H1 (cell line): Measurements from ENCODE around the gene CDR2. TPM values are rescaled to one million over a fixed set of nuclear protein-coding genes. Genes with fewer than 3 reads are reported as not detected.

Source experiments
- CTCF ChIA-PET: fragments of 300-600 bp; sonication (Branson Sonifier 250); formaldehyde crosslinking; loops from one replicate; lab custom pipeline; 2021; ENCODE audit not compliant: partially characterized antibody; lab: Charles Lee
- POLR2A ChIA-PET: fragments of 300-600 bp; sonication (Branson Sonifier 250); formaldehyde crosslinking; loops from one replicate; lab custom pipeline; 2021; ENCODE audit warnings: inconsistent platforms; ENCODE audit not compliant: partially characterized antibody; lab: Charles Lee
- DNase-seq, 2 experiments: peaks; one replicate each; pipeline versions ENCODE4 v3.0.0 to v3.0.0-alpha.2; 2010 to 2022; ENCODE audit warnings: low spot score in 2 of 2, low read depth in 1 of 2, mixed read lengths in 1 of 2
- FAIRE-seq: peaks from 2 replicates; lab custom pipeline; 2011; peaks lifted over from hg19 to GRCh38; lab: Jason Lieb, UNC
- H2AFZ ChIP-seq: 2 replicates; pipeline ENCODE4 v1.8.1; 2012; ENCODE audit warnings: low read length, inconsistent platforms
- H2AK5ac ChIP-seq: 2 replicates; pipeline ENCODE4 v1.6.1; 2013; ENCODE audit warnings: low read depth, low read length
- H2BK120ac ChIP-seq: replicated peaks from 2 replicates; pipeline ENCODE3; 2013; ENCODE audit warnings: low read depth, low read length, inconsistent platforms
- H2BK12ac ChIP-seq: 2 replicates; pipeline ENCODE4 v1.6.1; 2013; ENCODE audit warnings: low read depth, low read length
- H2BK15ac ChIP-seq: 2 replicates; pipeline ENCODE4 v1.6.1; 2013; ENCODE audit warnings: low read length
- H2BK20ac ChIP-seq: 2 replicates; pipeline ENCODE4 v1.6.1; 2013; ENCODE audit warnings: low read length
- H2BK5ac ChIP-seq: 2 replicates; pipeline ENCODE4 v1.6.1; 2013; ENCODE audit warnings: low read depth, low read length
- H3K14ac ChIP-seq: 2 replicates; pipeline ENCODE4 v1.6.1; 2013; ENCODE audit warnings: inconsistent platforms; ENCODE audit not compliant: insufficient read length
- H3K18ac ChIP-seq: 2 replicates; pipeline ENCODE4 v1.6.1; 2013; ENCODE audit warnings: low read length; ENCODE audit errors: extremely low read depth
- H3K23ac ChIP-seq: 2 replicates; pipeline ENCODE4 v1.6.1; 2013; ENCODE audit warnings: inconsistent platforms; ENCODE audit not compliant: insufficient read length
- H3K23me2 ChIP-seq: 2 replicates; pipeline ENCODE4 v1.6.1; 2013; ENCODE audit warnings: low read depth, low read length
- H3K27ac ChIP-seq: 2 replicates; pipeline ENCODE4 v1.6.1; 2011; ENCODE audit warnings: low read depth, low read length, inconsistent platforms
- H3K27me3 ChIP-seq, 4 experiments: replicated peaks in 1 of 4; 1 replicate in 1 of 4; 2 replicates in 3 of 4; pipeline versions ENCODE4 v1.6.1 to v1.8.1; 2011 to 2013; ENCODE audit warnings: low read length in 3 of 4, mild to moderate bottlenecking in 3 of 4, inconsistent platforms in 2 of 4, mixed read lengths in 2 of 4, moderate library complexity in 1 of 4; ENCODE audit not compliant: control insufficient read depth in 3 of 4, insufficient read depth in 3 of 4; ENCODE audit errors: extremely low read depth in 1 of 4
- H3K36me3 ChIP-seq, 4 experiments: 2 replicates each; pipeline versions ENCODE4 v1.6.1 to v1.8.1; 2011 to 2013; ENCODE audit warnings: mild to moderate bottlenecking in 4 of 4, low read length in 3 of 4, moderate library complexity in 2 of 4, control low read depth in 1 of 4, inconsistent platforms in 1 of 4; ENCODE audit not compliant: insufficient read depth in 4 of 4, control insufficient read depth in 2 of 4
- H3K4ac ChIP-seq: replicated peaks from 2 replicates; pipeline ENCODE3; 2013; ENCODE audit warnings: low read length, low read depth, mixed read lengths, inconsistent platforms; ENCODE audit not compliant: insufficient read length
- H3K4me1 ChIP-seq, 4 experiments: replicated peaks in 1 of 4; 1 replicate in 1 of 4; 2 replicates in 3 of 4; pipeline versions ENCODE4 v1.6.1 to v1.8.1; 2011 to 2013; ENCODE audit warnings: low read length in 3 of 4, inconsistent platforms in 2 of 4, mixed read lengths in 1 of 4; ENCODE audit not compliant: insufficient read depth in 4 of 4, control insufficient read depth in 3 of 4
- H3K4me2 ChIP-seq, 2 experiments: 2 replicates each; pipeline versions ENCODE4 v1.6.1 to v1.8.1; 2011 to 2013; ENCODE audit warnings: low read depth in 2 of 2, low read length in 2 of 2, control low read depth in 1 of 2, inconsistent platforms in 1 of 2, mild to moderate bottlenecking in 1 of 2; ENCODE audit not compliant: insufficient read depth in 1 of 2
- H3K4me3 ChIP-seq, 4 experiments: fragments of 200-600, 300-600 bp in 1 of 4; sonication (generic), shearing (Covaris generic), sonication (Bioruptor Twin) in 1 of 4; 2 replicates each; pipeline versions ENCODE4 v1.5.1 to v1.8.1; 2011 to 2016; ENCODE audit warnings: low read length in 4 of 4, low read depth in 3 of 4, control low read depth in 2 of 4, inconsistent platforms in 2 of 4, mild to moderate bottlenecking in 2 of 4, mixed read lengths in 1 of 4, moderate library complexity in 1 of 4; ENCODE audit not compliant: insufficient read depth in 2 of 4; ENCODE audit errors: extremely low read depth in 1 of 4
- H3K56ac ChIP-seq: replicated peaks from 2 replicates; pipeline ENCODE3; 2013; ENCODE audit warnings: low read depth, mild to moderate bottlenecking, mixed read lengths, low read length, inconsistent platforms; ENCODE audit not compliant: insufficient read length
- H3K79me1 ChIP-seq: 2 replicates; pipeline ENCODE4 v1.6.1; 2013; ENCODE audit warnings: low read depth, low read length, control low read depth
- H3K79me2 ChIP-seq, 2 experiments: 2 replicates each; pipeline versions ENCODE4 v1.6.1 to v1.8.1; 2012 to 2013; ENCODE audit warnings: low read length in 2 of 2, mild to moderate bottlenecking in 2 of 2, inconsistent platforms in 1 of 2; ENCODE audit not compliant: insufficient read depth in 2 of 2, control insufficient read depth in 1 of 2
- H3K9ac ChIP-seq, 4 experiments: replicated peaks in 1 of 4; 1 replicate in 1 of 4; 2 replicates in 3 of 4; pipeline versions ENCODE4 v1.6.1 to v1.8.1; 2011 to 2013; ENCODE audit warnings: low read depth in 3 of 4, low read length in 3 of 4, control low read depth in 2 of 4, mild to moderate bottlenecking in 2 of 4, moderate library complexity in 2 of 4, inconsistent platforms in 1 of 4; ENCODE audit errors: extremely low read depth in 1 of 4
- H3K9me3 ChIP-seq, 2 experiments: 2 replicates each; pipeline versions ENCODE4 v1.6.1 to v1.8.1; 2012 to 2013; ENCODE audit warnings: mild to moderate bottlenecking in 2 of 2, moderate library complexity in 2 of 2, control low read depth in 1 of 2, inconsistent platforms in 1 of 2, low read depth in 1 of 2, low read length in 1 of 2, mixed read lengths in 1 of 2; ENCODE audit not compliant: insufficient read depth in 2 of 2
- H4K20me1 ChIP-seq, 2 experiments: replicated peaks in 1 of 2; 2 replicates each; pipeline versions ENCODE3 to v1.8.1; 2011 to 2013; ENCODE audit warnings: inconsistent platforms in 2 of 2, low read length in 2 of 2, mild to moderate bottlenecking in 1 of 2; ENCODE audit not compliant: insufficient read depth in 2 of 2, control insufficient read depth in 1 of 2
- H4K5ac ChIP-seq: 2 replicates; pipeline ENCODE4 v1.6.1; 2013; ENCODE audit warnings: low read length, low read depth, mixed read lengths, inconsistent platforms; ENCODE audit not compliant: insufficient read length
- H4K8ac ChIP-seq: 2 replicates; pipeline ENCODE4 v1.8.0; 2013; ENCODE audit warnings: mild to moderate bottlenecking, moderate library complexity, low read length, inconsistent platforms; ENCODE audit not compliant: insufficient read depth; ENCODE audit errors: extremely low read depth
- H4K91ac ChIP-seq: replicated peaks from 2 replicates; pipeline ENCODE3; 2013; ENCODE audit warnings: low read length, mixed read lengths, inconsistent platforms; ENCODE audit not compliant: insufficient read length
- CEBPB ChIP-seq: IDR thresholded peaks from 2 replicates; pipeline ENCODE4 v1.6.1; 2012; ENCODE audit warnings: low read depth, low read length
- CREB1 ChIP-seq: IDR thresholded peaks from 2 replicates; pipeline ENCODE4 v1.6.1; 2012; ENCODE audit warnings: inconsistent platforms
- NRF1 ChIP-seq: IDR thresholded peaks from 2 replicates; pipeline ENCODE4 v1.6.1; 2011; ENCODE audit warnings: mild to moderate bottlenecking, low read depth, low read length, improper control_type of control experiment
- RAD21 ChIP-seq, 2 experiments: IDR thresholded peaks in 1 of 2; conservative IDR thresholded peaks in 1 of 2; 2 replicates each; pipeline ENCODE4 v1.6.1; 2011; ENCODE audit warnings: low read depth in 2 of 2, low read length in 2 of 2, improper control_type of control experiment in 1 of 2, inconsistent platforms in 1 of 2, mild to moderate bottlenecking in 1 of 2, moderate library complexity in 1 of 2
- YY1 ChIP-seq: IDR thresholded peaks from 2 replicates; pipeline ENCODE4 v1.6.1; 2011; ENCODE audit warnings: low read depth, mild to moderate bottlenecking, low read length
- WGBS, 2 experiments: shearing (Covaris generic) in 1 of 2; methylation state at CpG; one replicate each; pipeline versions ENCODE4 v1.1.6 to v1.1.7; 2013 to 2015; ENCODE audit warnings: low lambda C conversion rate in 2 of 2, mixed read lengths in 2 of 2, inconsistent platforms in 1 of 2, low coverage in 1 of 2, missing lambda C conversion rate in 1 of 2; ENCODE audit not compliant: insufficient replicate concordance in 2 of 2, insufficient coverage in 1 of 2, insufficient read length in 1 of 2; ENCODE audit errors: extremely low coverage in 1 of 2, missing lambda C conversion rate in 1 of 2; 5-methylcytosine and 5-hydroxymethylcytosine counted together
- polyA plus RNA-seq, 7 experiments: library from polyadenylated mRNA; depleted of rRNA in 3 of 7; stranded (reverse) in 5 of 7; unstranded in 2 of 7; fragments of >200 nt in 5 of 7; fragments of 200-250 nt in 2 of 7; gene quantifications; 1 replicate in 5 of 7; 2 replicates in 1 of 7; 4 replicates in 1 of 7; pipeline versions ENCODE4 v1.2.1 to v1.2.3, GENCODE V29; 2011 to 2013; ENCODE audit warnings: missing spikeins in 2 of 7, mixed read lengths in 2 of 7
- total RNA-seq: library from RNA; stranded (reverse); fragmentation: NEBNext Ultra II Directional; extraction: Animal tissue kit (Norgen Biotek cat#: 25700); gene quantifications from 2 replicates; pipeline ENCODE4 v1.2.1, GENCODE V29; 2021
- TF ChIP-seq, protein P1 (sequence below), 3 experiments: IDR thresholded peaks; 1 replicate in 2 of 3; 2 replicates in 1 of 3; pipeline versions ENCODE4 v1.5.1 to v1.6.1; 2011; ENCODE audit warnings: low read length in 3 of 3, mild to moderate bottlenecking in 3 of 3, inconsistent platforms in 2 of 3, low read depth in 1 of 3, moderate library complexity in 1 of 3; ENCODE audit not compliant: insufficient read depth in 1 of 3; ENCODE audit errors: control extremely low read depth in 1 of 3
- TF ChIP-seq, protein P2 (sequence below): IDR thresholded peaks from 2 replicates; pipeline ENCODE4 v1.6.1; 2012; ENCODE audit warnings: inconsistent platforms

The CDR2 gene
- total and polyA plus RNA-seq, 2 of the 8 experiments (the other 6 are each of a cell fraction or from before 2014, with no cell fraction given): 16.3 to 34.9 TPM

DNA sequence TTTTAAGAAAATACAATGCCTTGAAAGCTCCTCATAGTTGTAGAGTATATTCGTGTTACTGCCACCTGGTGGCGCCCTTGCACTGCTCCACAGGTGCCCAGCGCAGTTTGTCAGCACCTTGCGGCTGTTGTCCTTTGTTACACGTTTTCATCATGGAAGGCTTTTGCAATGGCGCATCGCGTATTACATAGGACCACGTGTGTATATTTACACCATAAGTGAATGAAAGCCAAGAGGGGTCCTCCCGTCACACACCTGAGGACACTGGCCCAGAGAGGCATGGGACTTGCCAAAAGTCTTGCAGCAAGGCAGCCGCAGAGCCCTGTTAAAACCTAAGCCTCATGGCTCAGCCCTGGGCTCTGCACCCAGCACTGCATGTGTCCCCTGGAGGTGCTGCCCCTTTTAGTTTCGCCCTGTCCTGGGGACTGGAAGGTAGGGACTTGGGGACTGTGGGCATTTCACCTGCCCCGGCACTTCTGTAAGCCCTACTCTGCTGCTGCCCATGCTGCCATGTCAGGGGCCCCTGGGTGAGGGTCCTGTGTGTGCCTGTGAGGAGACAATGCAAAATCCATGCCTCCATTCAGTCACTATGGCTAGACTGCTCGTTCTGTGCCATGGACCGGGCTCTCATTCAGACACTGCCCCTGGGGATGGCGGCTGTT is 52.9 kb downstream of the CDR2 start:
- H2BK15ac ChIP-seq: no peak overlapping the region
- H3K23me2 ChIP-seq: no peaks in the 10 kb centered on the region
- H3K9me3 ChIP-seq: no peaks in the 10 kb centered on the region
- H3K23ac ChIP-seq: no peak overlapping the region
- FAIRE-seq (peak; percentile 89), DNase-seq (peak in 1 of 2 experiments; percentile 80)
- H4K8ac ChIP-seq: peak overlapping the region; percentile 92
- peaks cover 7 to 44% (median 29%) of the 10 kb centered on the region in 4 experiments; a peak in 7 of 8 replicates for H3K36me3 ChIP-seq
- no peak overlapping the region for H3K56ac ChIP-seq
- H4K20me1 ChIP-seq: peaks cover 0 to 11% of the 10 kb centered on the region in 2 experiments
- H3K79me1 ChIP-seq: peaks cover 4% of the 10 kb centered on the region; the same call in 1 of the 2 replicates
- H3K18ac ChIP-seq: peak overlapping the region; percentile 19; the same call in 1 of the 2 replicates
- peak overlapping the region; percentile 9; the same call in 1 of the 2 replicates for H2AFZ ChIP-seq
- 0 out of 2 replicates have a peak overlapping the region, but pooled peaks have one; percentile 41 for H2AK5ac ChIP-seq
- H2BK5ac ChIP-seq: peak overlapping the region; percentile 71
- H4K5ac ChIP-seq: peak overlapping the region; percentile 1
- peak overlapping the region; percentile 53 for H3K4ac ChIP-seq
- no peak overlapping the region for H3K14ac ChIP-seq
- peaks cover 0 to 13% of the 10 kb centered on the region in 2 experiments; a peak in 1 of 4 replicates for H3K79me2 ChIP-seq
- no peak overlapping the region for H3K4me2 ChIP-seq
- POLR2A ChIA-PET: interaction anchor here (0.6 to 1.3 kb wide), 5 partner anchors 8 to 80 kb away, joined by 3 to 8 read pairs (median 3); no protein-coding TSS in a partner anchor
- H3K4me1 ChIP-seq: peaks cover 0 to 3% (median under 1%) of the 10 kb centered on the region in 4 experiments; a peak in 2 of 7 replicates
- peak overlapping the region; percentile 23 for H4K91ac ChIP-seq
- H2BK20ac ChIP-seq: no peak overlapping the region
- WGBS, 2 experiments: 57% methylated on average over 16 of the region's 16 CpGs; no CpG with 5 or more reads in 1 of the 2 experiments
- H3K27me3 ChIP-seq: no peaks in the 10 kb centered on the region
- CTCF ChIA-PET: interaction anchor here (0.5 to 4.5 kb wide), 11 partner anchors 9 to 1132 kb away, joined by 3 to 21 read pairs (median 3); no protein-coding TSS in a partner anchor
- no peak overlapping the region for H3K4me3 ChIP-seq
- peak overlapping the region in 1 of 4 experiments; percentile 26; a peak in 2 of 7 replicates for H3K9ac ChIP-seq
- TF ChIP-seq CREB1 (peak; percentile 57), CEBPB (no peak), YY1 (peak; percentile 86), NRF1 (no peak), RAD21 (IDR thresholded peaks at IDR 0.05 in 1 of 2, conservative IDR thresholded peaks at IDR 0.05 in 1 of 2; ENCODE audit: low read depth in 2 of 2, low read length in 2 of 2) (peak; percentile 90 to 95)
- TF ChIP-seq, protein P1, sequence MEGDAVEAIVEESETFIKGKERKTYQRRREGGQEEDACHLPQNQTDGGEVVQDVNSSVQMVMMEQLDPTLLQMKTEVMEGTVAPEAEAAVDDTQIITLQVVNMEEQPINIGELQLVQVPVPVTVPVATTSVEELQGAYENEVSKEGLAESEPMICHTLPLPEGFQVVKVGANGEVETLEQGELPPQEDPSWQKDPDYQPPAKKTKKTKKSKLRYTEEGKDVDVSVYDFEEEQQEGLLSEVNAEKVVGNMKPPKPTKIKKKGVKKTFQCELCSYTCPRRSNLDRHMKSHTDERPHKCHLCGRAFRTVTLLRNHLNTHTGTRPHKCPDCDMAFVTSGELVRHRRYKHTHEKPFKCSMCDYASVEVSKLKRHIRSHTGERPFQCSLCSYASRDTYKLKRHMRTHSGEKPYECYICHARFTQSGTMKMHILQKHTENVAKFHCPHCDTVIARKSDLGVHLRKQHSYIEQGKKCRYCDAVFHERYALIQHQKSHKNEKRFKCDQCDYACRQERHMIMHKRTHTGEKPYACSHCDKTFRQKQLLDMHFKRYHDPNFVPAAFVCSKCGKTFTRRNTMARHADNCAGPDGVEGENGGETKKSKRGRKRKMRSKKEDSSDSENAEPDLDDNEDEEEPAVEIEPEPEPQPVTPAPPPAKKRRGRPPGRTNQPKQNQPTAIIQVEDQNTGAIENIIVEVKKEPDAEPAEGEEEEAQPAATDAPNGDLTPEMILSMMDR (IDR thresholded peaks at IDR 0.05; ENCODE audit: control extremely low read depth in 1 of 3, insufficient read depth in 1 of 3, low read depth in 1 of 3, low read length in 3 of 3): peak; percentile 86 to 97 (median 91)
- TF ChIP-seq, protein P2, sequence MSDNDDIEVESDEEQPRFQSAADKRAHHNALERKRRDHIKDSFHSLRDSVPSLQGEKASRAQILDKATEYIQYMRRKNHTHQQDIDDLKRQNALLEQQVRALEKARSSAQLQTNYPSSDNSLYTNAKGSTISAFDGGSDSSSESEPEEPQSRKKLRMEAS: peak; percentile 85
- H2BK12ac ChIP-seq: no peak overlapping the region
- no peak overlapping the region for H2BK120ac ChIP-seq
- peak overlapping the region; percentile 62 for H3K27ac ChIP-seq
